HG03103 (cell line): ENCODE results near the gene LMAN2.

Experiments
- ATAC-seq: cut with Tn5 transposase; IDR thresholded peaks from one replicate; pipeline ENCODE4 v1.9.1; 2021; ENCODE audit warnings: low read depth; ENCODE audit not compliant: unreplicated experiment

LMAN2 gene

DNA sequence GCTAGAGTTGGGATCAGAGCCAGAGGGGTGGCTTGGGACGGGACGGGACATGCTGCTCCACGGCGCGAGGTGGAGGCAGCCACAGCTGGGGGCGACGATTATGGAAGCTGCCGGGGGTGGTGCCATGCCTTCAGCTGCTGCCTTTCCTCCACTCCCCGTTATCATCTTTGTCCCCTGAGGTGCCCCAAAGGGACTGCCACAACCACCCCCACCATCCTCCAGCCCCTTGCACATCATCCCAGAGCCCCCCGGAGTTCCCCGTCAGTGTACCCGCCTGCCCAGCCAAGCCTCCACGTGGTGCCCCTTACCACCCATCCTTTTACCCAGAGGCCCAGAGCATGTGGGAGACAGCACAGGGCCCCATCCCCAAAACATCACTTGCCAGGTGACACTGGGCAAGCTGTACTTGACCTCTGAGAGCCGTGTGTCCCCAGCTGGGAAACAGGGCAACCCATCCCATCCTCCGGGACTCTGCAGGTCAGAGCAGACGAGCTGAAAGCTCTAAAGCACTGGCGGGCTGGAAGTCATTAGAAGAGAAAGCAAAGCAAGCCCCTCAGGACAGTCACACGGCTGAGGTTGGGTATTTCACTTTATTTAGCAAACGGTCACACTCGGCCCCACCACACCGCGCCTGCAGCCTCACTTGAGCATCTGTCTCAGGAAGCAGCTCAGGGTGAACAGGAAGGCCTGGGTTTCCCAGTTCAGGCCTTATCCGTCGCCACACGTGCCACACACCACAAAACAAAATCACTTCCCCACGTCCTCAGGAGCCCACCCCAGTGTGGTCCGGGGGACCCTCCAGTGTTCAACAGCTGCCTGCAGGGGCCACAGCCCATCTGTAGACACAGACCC, 20.3 kb downstream of the LMAN2 start:
- ATAC-seq, result no peak

DNA sequence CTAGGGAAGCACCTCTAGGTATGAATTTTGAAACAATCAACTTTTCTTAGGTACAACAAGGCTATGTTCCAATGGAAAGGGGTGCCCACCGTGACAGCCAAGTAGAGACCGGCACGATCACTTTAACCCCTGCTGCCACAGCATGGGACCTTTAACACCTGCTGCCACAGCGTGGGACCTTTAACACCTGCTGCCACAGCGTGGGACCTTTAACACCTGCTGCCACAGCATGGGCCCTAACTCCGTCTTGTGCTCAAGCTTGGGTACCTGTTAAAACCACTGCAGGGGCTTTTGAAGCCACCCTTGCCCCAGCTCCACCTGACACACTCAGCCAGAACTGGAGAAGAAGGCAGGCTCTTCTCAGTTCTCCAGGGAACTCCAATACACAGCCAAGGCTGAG, 21.6 kb downstream of the LMAN2 start:
- ATAC-seq, result no peak

DNA sequence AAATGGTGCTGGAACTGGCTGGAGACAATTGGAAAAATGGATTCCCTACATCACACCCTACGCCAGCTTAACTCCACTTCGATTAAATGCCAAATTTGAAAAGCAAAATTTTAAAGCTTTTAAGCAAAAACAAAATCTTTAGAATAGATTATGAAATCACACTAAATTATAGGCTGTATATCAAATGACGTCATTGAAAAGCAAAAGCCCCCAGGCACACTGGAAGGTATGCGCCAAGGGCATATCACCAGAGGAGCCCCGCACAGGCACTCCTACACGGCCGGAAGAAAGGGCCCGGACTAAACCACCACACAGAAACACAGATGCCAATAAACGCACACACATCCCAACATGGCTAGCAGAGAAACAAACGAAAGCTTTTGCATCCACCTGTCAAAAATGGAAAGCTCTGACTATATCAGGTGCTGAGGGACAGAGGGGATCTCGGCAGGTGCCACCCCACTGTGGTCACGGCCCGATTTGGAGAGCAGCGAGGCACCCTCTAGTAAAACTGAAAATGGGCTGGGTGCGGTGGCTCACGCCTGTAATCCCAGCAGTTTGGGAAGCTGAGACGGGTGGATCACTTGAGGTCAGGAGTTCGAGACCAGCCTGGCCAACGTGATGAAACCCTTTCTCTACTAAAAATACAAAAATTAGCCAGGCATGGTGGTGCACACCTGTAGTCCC, 22.8 kb downstream of the LMAN2 start:
- no peak for ATAC-seq

DNA sequence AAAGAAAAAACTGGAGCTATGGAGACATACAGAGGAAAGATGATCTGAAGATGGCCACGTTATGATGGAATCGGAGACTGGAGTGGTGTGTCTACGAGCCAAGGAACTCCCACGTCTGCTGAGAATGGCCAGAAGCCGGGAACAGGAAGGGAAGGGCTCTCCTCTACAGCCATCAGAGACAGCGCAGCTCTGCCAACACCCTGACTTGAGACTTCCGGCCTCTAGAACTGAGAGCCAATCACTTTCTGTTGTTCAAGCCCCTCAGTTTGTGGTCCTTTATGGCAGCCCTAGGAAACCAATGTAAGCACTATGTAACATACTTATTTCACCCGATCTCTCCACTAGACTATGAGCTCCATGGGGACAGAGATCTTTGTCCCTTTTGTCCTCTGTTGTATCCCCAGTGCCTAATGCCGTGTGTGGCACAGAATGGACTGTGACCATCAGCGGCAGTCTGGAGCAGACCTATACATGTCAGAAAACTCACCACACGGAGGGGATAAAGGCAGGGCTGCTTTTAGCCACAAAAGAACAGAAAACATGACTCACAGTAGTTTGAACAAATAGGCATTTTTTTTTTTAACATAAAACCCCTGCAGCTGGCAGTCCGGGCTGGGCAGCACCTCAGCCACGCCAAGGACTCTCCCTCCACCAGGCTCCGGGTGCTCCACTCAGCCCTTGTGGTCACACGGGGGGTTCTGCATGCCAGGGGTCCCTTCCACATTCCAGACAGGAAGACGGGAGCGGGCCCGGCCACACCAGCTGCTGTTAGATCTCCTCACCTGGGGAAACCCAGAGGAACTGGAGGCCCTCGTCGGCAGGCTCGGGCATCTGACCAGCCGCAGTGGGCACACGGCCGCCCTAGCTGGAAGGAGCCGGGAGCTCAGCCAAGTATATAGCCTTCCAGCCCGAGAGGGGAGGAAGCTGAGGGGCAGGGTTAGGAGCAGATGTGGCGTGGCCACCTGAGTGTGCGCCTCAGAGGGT, 23.6 kb downstream of the LMAN2 start:
- no peak for ATAC-seq

DNA sequence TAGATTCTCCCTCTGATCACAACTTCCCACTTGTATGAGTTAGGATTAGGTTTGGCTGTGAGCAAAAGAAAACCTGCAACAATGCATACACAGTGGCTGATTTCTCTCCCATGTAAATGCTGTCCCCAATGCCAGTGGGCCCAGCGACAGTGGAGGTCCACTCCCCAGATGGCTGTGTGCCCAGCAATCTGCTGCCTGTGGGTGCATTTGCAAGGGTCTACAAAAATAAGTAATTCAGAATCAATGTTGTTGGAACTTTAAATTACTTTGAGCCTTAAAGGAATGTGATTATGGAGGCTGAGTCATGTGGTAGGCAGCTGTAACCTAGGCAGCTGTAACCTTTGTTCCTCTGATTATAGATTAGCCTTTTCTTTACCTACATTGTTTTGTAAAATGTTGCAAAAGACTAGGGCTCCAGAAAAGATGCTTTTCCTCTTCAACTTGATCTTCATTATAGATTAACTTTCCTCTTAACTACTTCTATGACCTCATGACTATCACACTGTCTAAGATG, 25.5 kb downstream of the LMAN2 start:
- no peak for ATAC-seq

DNA sequence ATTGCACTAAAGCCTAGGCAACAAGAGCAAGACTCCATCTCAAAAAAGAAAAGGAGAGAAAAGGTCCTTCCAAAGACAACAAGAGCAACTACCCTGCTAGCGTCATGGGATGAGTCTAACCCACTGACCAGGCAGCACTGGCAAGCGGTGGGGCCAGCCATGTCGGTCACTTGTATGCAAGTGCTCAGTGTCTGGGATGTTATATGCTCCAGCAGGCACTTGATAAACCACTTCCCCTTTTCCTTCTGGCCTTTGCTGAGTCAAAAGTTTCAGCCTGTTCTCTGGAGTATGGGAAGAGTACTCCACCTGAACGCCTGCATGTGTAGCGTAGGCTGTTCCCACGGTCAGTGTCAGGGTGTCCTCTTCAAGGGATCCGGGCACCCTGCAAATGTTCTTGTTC, 30.6 kb downstream of the LMAN2 start:
- no peak for ATAC-seq

DNA sequence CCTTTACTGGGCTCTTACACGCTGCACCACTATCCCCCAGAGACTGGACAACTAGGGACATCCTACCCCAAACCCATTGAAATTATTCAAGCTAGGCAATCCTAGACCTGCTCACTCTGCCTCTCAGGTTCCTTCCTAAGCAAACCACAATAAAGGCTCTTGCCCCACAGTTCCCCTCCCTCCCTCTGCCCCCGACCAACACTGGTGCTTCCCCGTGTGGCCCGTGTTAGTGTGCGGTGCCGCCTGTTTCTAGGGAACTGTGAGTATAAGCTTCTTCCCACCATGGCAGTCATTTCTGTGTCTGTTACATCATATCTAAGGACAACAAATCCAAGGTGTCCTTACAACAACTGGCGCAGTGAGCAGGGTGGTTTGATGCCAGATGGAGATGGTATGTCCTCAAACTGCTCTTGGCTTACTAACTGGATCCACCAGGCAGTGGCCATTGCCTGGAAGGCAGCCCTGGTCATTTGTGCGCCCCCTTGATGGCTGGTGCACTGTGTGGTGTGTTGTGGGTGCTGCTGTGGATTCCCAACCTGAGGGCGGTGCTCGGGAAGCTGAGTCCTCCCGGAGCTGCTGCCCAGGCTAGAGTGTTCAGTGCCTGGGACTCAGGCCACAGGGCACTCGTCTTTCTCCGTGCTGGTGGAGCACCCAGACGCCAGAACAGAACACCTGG, 31.4 kb downstream of the LMAN2 start:
- ATAC-seq, result no peak

DNA sequence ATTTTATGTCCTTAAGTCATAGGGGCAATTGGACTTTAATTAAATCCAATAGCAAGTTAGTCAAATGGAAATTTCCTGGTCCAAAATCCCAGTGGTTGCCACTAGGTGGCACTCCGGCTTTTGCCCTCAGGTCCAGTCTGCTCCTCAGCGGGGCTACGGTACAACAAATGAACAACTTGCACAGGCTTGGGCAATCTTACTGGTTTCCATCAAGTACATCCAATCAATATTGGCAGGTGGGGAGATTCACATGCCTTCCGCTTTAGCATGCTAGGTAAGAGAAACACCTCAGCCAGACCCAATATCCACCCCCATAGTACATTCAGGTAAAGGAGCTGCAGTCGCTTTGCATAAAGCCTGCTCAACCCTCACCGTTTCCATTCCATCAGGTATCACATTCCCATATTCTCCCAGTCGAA, 33.5 kb downstream of the LMAN2 start:
- ATAC-seq, result no peak

DNA sequence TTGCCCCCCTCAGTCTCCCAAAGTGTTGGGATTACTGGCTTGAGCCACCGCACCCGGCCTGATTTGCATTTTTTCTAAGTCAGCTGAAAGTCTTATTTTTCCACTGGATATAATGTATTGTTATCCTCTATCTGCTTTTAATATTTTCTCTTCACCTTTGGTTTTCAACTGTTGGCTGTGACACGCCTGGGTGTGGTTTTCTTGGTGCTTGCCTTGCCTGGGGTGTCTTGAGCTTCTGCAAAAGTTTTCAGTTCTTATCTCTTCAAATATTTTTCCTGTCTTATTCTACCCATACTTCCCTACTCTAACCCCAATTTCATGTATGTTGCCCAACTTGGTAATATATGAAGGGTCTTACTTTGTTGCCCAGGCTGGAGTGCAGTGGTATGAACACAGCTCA, 35.5 kb downstream of the LMAN2 start:
- ATAC-seq, result no peak

DNA sequence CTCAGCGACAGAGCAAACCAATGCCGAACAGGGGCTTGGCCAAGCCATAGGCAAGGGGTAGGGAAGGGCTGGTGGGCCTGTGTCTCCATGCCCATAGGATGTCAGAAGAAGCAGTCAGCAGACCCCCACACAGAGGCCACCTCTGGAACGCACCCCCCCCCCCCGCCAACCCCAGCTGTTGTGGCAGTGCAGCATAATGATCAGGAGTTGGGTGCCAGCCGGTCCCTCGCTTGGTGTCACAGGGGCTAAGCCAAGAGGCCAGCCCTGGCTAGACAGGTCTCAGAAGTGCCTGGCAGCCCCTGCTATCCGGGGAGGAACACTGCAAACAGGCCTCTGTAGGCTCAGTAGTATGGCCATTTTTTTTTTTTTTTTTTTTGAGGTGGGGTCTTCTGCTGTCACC, 36.1 kb downstream of the LMAN2 start:
- no peak for ATAC-seq

DNA sequence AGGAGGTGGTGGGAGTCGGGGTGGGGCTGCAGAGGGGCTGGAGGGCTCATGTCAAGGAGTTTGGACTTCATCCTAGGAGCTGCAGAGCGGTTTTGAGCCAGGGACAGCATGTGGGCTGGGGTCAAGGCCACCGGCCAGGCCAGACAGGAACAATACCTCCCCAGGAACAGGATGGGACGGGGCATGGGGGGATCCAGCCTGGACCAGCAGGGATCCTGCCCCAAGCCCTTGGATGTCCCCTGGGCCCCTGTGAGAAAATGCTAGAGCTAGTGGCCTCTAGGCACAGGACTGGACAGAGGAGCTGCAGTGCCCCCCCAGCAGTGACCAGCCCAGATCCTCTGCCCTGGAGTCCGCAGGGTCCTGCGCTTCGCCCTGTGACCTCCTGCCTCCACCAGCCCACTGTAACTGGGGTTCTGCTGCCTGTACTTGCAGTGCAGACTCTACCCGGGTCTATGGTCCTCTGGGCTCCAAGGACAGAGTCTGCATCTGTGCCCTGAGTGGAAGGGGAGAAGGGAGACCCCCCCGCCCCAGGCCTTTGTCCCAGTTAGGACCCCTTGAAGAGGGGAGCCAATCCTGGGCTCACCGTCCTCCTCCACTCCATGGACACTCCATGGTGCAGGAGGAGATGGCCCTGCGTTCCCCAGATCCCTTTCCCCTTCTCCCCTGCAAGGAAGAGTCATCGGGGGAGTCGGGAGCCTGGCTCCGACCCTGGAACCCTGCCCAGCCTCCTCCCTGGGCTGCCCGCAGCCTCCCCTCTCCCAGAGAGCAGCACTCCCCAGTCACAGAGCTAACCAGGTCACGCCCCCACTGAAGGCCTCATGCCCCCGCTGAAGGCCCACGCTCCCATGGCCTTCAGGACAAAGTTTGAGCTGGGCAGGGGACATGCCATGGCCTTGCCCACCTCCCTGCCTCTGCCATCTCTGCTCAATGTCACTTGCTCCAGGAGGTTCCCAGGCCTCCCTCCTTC, 36.8 kb downstream of the LMAN2 start:
- ATAC-seq, result no peak

DNA sequence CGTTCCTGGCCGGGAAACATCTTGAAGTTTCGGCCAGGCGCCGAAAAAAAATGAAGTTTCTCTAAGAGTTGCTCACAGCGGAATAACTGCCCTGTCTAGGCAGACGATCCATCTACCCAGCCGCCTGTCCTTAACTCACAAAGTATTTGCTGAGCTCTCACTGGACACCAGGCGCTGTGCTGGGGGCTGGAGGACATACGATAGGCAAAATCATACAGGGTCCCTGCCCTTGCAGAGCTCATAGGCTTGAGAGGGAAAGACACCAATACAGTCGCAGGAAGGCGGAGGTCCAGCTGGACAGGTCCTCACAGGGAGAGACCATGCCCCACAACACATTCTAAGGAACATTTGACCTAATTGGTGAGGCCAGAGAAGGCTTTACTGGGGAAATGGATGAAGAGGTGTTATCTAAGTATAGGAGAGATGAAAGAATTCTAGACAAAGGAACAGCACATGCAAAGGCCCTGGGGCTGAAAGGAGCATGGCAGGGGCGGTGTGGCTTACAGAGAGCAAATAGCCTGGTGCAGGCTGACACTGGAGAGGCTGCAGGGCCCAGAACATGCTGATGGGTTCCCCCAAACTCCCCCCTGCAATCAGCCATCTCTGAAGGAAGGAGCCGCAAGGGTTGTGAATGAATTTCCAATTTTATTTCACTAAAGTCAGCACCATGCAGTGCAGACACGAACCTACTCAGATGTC, 37.8 kb downstream of the LMAN2 start:
- no peak for ATAC-seq

DNA sequence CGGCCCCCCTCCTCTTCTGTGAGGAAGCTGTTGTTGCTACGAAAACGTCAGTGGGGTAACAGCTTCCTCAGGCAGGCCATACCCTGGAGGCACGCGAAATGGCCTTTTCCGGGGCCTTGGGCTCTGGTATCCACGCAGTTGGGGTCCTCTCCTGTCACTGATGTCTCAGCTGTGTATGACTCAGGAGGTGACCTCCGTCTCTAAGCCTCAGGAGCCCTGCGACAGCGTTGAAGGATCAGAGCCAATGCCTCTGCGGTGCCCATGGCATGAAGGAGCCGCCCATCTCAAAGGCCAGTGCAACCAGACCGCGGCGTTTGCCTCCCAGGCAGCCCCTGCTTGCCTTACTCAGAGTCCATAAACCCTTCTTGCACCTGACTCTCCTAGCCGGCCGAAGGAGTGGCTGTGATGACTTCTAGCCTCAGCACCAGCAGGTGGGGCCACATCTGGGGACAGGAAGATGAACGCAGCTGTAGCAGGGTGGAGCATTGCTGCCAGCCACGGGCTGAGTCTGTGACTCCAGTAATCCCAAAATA, 38.8 kb downstream of the LMAN2 start:
- peak; percentile 25 for ATAC-seq

DNA sequence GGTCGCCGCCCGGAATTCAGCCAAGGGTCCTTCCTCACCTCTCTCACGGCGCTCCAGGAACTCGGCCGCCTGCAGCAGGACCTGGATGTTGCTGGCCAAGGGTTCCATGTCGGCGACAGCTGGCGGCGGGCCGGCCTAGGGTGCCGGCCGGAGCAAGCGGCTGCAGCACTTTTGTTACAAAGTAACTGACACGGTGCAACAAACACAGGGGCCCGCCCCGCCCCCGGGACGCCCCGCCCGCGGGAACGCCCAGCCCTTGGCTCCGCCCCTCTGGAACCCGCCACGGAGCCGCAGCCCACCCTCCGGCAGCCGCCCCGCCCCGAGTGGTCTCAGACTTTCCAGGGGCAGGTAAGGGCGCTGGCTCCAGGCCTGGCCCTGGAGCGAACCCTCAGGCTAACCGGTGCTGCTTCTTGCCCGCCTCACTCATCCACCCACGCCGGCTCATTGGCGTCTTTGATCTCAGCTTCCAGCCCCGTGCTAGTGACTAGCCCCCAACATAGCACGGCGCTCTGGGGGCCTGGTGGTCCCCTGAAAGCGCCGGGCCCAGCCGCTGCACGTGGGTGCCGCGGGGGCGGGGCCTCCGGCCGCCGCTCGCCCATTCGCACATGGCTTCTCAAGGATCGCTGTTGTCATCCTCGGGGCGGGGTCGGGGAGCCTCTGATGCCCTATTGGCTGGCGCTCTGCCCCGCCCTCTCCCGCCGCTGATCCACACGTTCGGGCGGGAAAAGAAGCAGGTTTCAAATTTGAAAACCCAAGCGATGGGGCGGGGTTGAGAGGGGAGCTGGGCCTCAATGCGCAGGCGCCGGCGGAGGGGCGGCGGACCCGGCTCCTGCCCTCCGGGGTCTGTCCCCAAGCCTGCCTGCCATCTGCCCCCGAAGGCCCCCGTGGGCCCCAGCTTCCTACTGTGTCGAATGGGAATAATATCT, 39.5 kb downstream of the LMAN2 start, which contains the start of gene MXD3:
Gene MXD3, minus strand, starts transcription at position 176 of the 926 bp plus-strand sequence. Its CDS starts 68 bp downstream, at position 108.
- ATAC-seq, result peak; percentile 71

DNA sequence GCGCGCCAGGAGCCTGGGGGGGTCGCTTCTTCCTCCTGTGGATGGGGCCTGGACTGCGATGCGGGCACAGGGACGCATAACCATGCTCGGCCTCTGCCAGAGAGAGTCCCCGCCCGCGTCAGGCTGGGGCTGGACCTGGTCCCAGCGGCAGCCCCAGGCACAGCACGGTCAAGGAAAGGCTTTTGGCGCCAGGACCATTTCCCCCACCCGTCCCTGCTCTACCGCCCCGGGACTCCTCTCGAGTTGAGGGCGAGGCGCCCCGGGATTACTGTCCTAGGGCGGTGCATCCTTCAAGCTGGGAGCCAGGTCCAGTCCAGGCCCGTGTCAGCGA, 40.1 kb downstream of the LMAN2 start:
- ATAC-seq, result peak; percentile 2

DNA sequence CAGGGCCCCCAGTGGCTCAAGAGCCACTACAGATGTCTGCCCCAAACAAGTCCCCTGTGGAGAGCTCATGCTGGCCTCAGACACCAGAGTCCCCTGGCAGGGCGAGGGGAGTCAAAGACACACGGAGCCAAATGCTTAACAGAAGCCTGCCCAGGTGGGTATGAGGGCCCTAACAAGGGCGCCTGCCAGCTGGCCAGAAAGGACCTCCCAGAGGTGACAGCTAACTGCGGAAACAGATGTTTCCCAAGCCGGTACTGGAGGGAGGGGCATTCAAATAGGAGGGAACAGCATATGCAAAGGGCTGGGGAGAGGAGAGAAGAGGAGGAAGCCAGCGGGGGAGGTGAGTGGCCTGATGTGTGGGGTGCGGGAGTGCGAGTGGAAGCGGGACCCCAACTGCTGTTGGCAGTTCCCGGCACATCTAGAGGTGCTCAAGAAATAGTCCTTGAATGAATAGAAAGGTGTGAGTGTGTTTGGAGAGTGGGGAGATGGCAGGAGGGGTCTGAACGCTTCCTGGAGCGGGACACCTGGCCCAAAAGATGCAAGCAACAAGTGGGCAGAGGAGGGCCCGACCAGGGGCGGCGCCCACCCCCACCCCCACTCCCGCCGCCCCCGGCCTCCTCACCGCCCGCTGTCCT, 40.6 kb downstream of the LMAN2 start:
- no peak for ATAC-seq

DNA sequence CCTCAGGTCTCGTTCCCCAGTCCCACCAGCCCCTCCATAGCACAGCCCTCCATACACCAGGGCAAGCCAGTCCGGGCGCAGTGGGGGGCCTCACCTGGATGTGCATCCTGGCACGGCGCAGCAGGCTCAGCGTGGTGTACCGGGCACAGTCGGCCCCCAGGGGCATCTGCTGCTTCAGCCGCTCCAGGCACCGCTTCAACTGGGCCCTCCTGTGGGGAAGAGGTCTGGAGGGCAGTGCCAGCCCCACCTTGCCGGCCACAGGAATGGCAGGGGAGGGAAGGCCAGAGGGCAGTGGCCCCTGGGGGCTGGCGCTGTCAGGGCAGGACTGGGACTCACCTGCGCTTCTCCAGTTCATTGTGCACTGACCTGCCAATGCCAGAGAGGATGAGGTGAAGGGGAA, 41.1 kb downstream of the LMAN2 start:
- ATAC-seq, result no peak
